GM18499 (cell line): ENCODE data around the gene RNF13.

Experiments used
- ATAC-seq: cut with Tn5 transposase; IDR thresholded peaks from one replicate; pipeline ENCODE4 v1.9.1; 2021; ENCODE audit warnings: moderate number of reproducible peaks; ENCODE audit not compliant: insufficient read depth, unreplicated experiment

RNF13 gene

GRCh38 chr3:149812606-149813366 is at the start of gene RNF13:
TSS of gene RNF13 (plus strand) at chr3:149813215. CDS start at chr3:149846027, 32,812 bp downstream.
- ATAC-seq: peak; percentile 74

- no peak for ATAC-seq
These were observed 49.3 kb upstream of the RNF13 start for GRCh38 chr3:149763565-149764195.

GRCh38 chr3:149764302-149764701 is 48.7 kb upstream of the RNF13 start:
- no peak for ATAC-seq

GRCh38 chr3:149765762-149766334 is 47.2 kb upstream of the RNF13 start:
- no peak for ATAC-seq

GRCh38 chr3:149767720-149768119 is 45.3 kb upstream of the RNF13 start:
- ATAC-seq: no peak

- ATAC-seq: no peak
These were observed 44.3 kb upstream of the RNF13 start for GRCh38 chr3:149768704-149769103.

GRCh38 chr3:149770246-149770645 is 42.8 kb upstream of the RNF13 start:
- ATAC-seq: no peak

- ATAC-seq: no peak
These were observed 41.3 kb upstream of the RNF13 start for GRCh38 chr3:149771652-149772271.

- no peak for ATAC-seq
These were observed 40.2 kb upstream of the RNF13 start for GRCh38 chr3:149772861-149773260.

- no peak for ATAC-seq
These were observed 36.8 kb upstream of the RNF13 start for GRCh38 chr3:149776170-149776569.

- ATAC-seq: no peak
These were observed 35.4 kb upstream of the RNF13 start for GRCh38 chr3:149777414-149778214.

GRCh38 chr3:149781211-149781610 is 31.8 kb upstream of the RNF13 start:
- ATAC-seq: no peak

GRCh38 chr3:149781741-149782140 is 31.3 kb upstream of the RNF13 start:
- ATAC-seq: no peak

- ATAC-seq: no peak
These were observed 29.4 kb upstream of the RNF13 start for GRCh38 chr3:149783576-149783975.

GRCh38 chr3:149784064-149784704 is 28.8 kb upstream of the RNF13 start:
- no peak for ATAC-seq

GRCh38 chr3:149790268-149790667 is 22.7 kb upstream of the RNF13 start:
- no peak for ATAC-seq

- ATAC-seq: no peak
These were observed 22.3 kb upstream of the RNF13 start for GRCh38 chr3:149790698-149791097.

- ATAC-seq: no peak
These were observed 20.4 kb upstream of the RNF13 start, which contains the start of gene ANKUB1 for GRCh38 chr3:149792452-149793270. TSS of gene ANKUB1 (minus strand) at chr3:149792554. CDS start at chr3:149792366, 188 bp downstream.

- ATAC-seq: no peak
These were observed 17.0 kb upstream of the RNF13 start for GRCh38 chr3:149796026-149796425.
